Activated B cell treated with CpG ODN at 0.5 μM for 24 hours (primary cell): ENCODE measurements around the gene HHIPL1. TPM values are rescaled to one million over a fixed set of nuclear protein-coding genes. Genes with fewer than 3 reads are reported as not detected.

Source experiments
- ATAC-seq: fragments of 200-7000 bp; cut with Tn5 transposase; one replicate; pipeline ENCODE4 v1.10.0; 2021; ENCODE audit warnings: low read depth, mild to moderate bottlenecking, moderate library complexity
- CTCF ChIA-PET: fragments of 350-600 bp; sonication (Branson Sonifier 250); formaldehyde crosslinking; loops from one replicate; lab custom pipeline; 2021; ENCODE audit warnings: antibody characterized with exemption; lab: Charles Lee
- POLR2A ChIA-PET: fragments of 350-600 bp; sonication (Branson Sonifier 250); formaldehyde crosslinking; loops from one replicate; lab custom pipeline; 2021; ENCODE audit warnings: antibody characterized with exemption; lab: Charles Lee
- DNase-seq: peaks from one replicate; pipeline ENCODE4 v3.0.0; 2022
- H3K27ac Mint-ChIP-seq: one replicate; pipeline ENCODE4 v1.8.0; 2020; ENCODE audit warnings: mixed read lengths
- H3K27me3 Mint-ChIP-seq: one replicate; pipeline ENCODE4 v1.8.0; 2021; ENCODE audit warnings: mixed read lengths
- H3K36me3 Mint-ChIP-seq: one replicate; pipeline ENCODE4 v1.8.0; 2021; ENCODE audit warnings: low read depth, mixed read lengths
- H3K4me1 Mint-ChIP-seq: one replicate; pipeline ENCODE4 v1.8.0; 2021; ENCODE audit warnings: mixed read lengths
- H3K4me3 Mint-ChIP-seq: one replicate; pipeline ENCODE4 v1.8.0; 2020; ENCODE audit warnings: mild to moderate bottlenecking, mixed read lengths
- H3K9me3 Mint-ChIP-seq: one replicate; pipeline ENCODE4 v1.8.0; 2020; ENCODE audit warnings: mixed read lengths
- CTCF ChIP-seq: fragments of 200-600 bp; IDR thresholded peaks from one replicate; pipeline ENCODE4 v1.8.0; 2022; ENCODE audit warnings: antibody characterized with exemption, mild to moderate bottlenecking
- intact Hi-C: fragments of 100-400 bp; cut with micrococcal nuclease; formaldehyde crosslinking; loops from one replicate; pipeline ENCODE4 v1.15.1; 2024
- total RNA-seq: library from RNA; stranded (reverse); gene quantifications from 2 replicates; pipeline ENCODE4 v1.2.3, GENCODE V29; 2022

The HHIPL1 gene
- total RNA-seq, 1 donor from 2014 or later: not detected

GRCh38 chr14:99668307-99669295, 23.7 kb downstream of the HHIPL1 start:
- ChIA-PET CTCF (no interaction called here), POLR2A (no interaction called here)
- no peak overlapping the region for H3K4me3 Mint-ChIP-seq
- no peak for DNase-seq
- no peaks in the 10 kb centered on the region for H3K9me3 Mint-ChIP-seq
- no peak for ATAC-seq
- intact Hi-C loops: no loop called here
- peaks cover 19% of the 10 kb centered on the region for H3K27me3 Mint-ChIP-seq
- no peaks in the 10 kb centered on the region for H3K36me3 Mint-ChIP-seq
- no peak for TF ChIP-seq CTCF
- peaks cover 15% of the 10 kb centered on the region for H3K4me1 Mint-ChIP-seq
- H3K27ac Mint-ChIP-seq: no peak overlapping the region

- ChIA-PET CTCF (no interaction called here), POLR2A (no interaction called here)
- Mint-ChIP-seq H3K4me1 (peaks cover 6% of the 10 kb centered on the region), H3K4me3 (no peak overlapping the region), H3K27ac (no peak overlapping the region), H3K9me3 (no peaks in the 10 kb centered on the region), H3K27me3 (peaks cover 27% of the 10 kb centered on the region), H3K36me3 (no peaks in the 10 kb centered on the region)
- DNase-seq: no peak
- no peak for TF ChIP-seq CTCF
- no peak for ATAC-seq
- intact Hi-C loops: no loop called here
These were observed 25.7 kb downstream of the HHIPL1 start for GRCh38 chr14:99670361-99671234.

- no peak overlapping the region for H3K27ac Mint-ChIP-seq
- DNase-seq: no peak
- H3K4me3 Mint-ChIP-seq: no peak overlapping the region
- intact Hi-C loops: no loop called here
- no peak for ATAC-seq
- no peaks in the 10 kb centered on the region for H3K9me3 Mint-ChIP-seq
- no peaks in the 10 kb centered on the region for H3K36me3 Mint-ChIP-seq
- TF ChIP-seq CTCF: no peak
- ChIA-PET POLR2A (no interaction called here), CTCF (no interaction called here)
- H3K27me3 Mint-ChIP-seq: peaks cover 27% of the 10 kb centered on the region
- peaks cover 6% of the 10 kb centered on the region for H3K4me1 Mint-ChIP-seq
These were observed 26.6 kb downstream of the HHIPL1 start for GRCh38 chr14:99671235-99672224.

- Mint-ChIP-seq H3K9me3 (no peaks in the 10 kb centered on the region), H3K4me3 (no peak overlapping the region), H3K27ac (no peak overlapping the region), H3K27me3 (peaks cover 22% of the 10 kb centered on the region), H3K36me3 (no peaks in the 10 kb centered on the region), H3K4me1 (peaks cover 6% of the 10 kb centered on the region)
- intact Hi-C loops: no loop called here
- CTCF ChIA-PET: no interaction called here
- no peak for TF ChIP-seq CTCF
- DNase-seq (no peak), ATAC-seq (no peak)
- POLR2A ChIA-PET: no interaction called here
These were observed 27.8 kb downstream of the HHIPL1 start for GRCh38 chr14:99672506-99673304.
